HG03139 (cell line): ENCODE data around the gene LYPD6B.
"Not testable (repeated sequence)": the region's sequence is repeated elsewhere in the genome, so short reads cannot be mapped to it uniquely, and the experiment has no call there.

Experiments
- ATAC-seq: cut with Tn5 transposase; IDR thresholded peaks from one replicate; pipeline ENCODE4 v1.9.1; 2021; ENCODE audit not compliant: unreplicated experiment

The LYPD6B gene

DNA sequence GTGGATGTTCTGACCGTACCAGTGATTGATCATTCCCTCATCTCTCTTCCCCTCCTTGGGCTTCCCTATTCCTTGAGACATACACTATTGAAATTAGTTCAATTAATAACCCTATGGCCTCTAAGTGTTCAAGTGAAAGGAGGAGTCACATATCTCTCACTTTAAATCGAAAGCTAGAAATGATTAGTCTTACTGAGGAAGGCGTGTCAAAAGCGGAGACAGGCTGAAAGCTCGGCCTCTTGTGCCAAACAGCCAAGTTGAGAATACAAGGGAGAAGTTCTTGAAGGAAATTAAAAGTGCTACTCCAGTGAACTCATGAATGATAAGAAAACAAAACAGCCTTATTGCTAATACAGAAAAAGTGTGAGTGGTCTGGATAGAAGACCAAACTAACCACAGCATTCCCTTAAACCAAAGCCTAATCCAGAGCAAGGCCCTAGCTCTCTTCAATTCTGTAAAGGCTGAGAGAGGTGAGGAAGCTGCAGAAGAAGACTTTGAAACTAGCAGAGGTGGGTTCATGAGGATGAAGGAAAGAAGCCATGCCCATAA, 147.5 kb downstream of the LYPD6B start:
- no peak for ATAC-seq

DNA sequence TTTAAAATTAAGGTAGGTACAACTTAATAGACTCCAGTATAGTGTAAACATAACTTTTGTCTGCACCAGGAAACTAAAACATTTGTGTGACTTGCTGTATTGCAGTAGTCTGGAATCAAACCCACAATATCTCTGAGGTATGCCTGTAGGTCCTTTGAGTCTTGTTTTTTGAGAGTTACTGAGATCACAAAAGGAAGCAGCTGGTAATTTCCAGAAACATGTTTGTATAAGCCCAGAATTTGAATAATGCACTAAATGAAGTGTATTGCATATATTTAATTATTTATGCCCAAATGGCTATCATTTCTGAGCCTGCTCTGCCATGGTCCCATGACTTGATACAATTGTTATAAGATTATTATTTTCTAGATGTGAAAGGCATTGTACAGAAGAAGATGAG, 148.6 kb downstream of the LYPD6B start:
- no peak for ATAC-seq

- no peak for ATAC-seq
Observed at GRCh38 chr2:149188291-149188690, 149.8 kb downstream of the LYPD6B start.

DNA sequence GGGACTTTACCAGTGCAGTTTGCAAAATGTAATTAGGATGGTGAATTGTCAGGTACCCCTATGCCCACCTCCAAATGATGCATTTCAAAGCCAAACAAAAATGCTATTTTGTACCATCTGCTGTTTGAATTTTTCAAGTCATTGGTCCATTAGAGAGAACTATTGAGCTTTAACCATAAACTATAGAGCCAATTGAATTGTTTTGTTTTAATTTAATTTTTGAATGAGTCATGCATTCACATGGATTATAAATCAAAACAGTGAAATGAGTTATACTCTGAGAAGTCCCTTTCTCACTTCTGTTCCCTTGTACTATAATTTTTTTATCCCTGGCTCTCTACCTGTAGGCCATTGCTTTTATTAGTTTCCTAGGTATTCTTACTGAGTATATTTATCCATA, 151.3 kb downstream of the LYPD6B start:
- no peak for ATAC-seq

- ATAC-seq, result no peak
Observed at GRCh38 chr2:149191915-149192314, 153.4 kb downstream of the LYPD6B start.

- no peak for ATAC-seq
Observed at GRCh38 chr2:149192427-149192826, 153.9 kb downstream of the LYPD6B start.

GRCh38 chr2:149200109-149200520, 161.6 kb downstream of the LYPD6B start:
- no peak for ATAC-seq

DNA sequence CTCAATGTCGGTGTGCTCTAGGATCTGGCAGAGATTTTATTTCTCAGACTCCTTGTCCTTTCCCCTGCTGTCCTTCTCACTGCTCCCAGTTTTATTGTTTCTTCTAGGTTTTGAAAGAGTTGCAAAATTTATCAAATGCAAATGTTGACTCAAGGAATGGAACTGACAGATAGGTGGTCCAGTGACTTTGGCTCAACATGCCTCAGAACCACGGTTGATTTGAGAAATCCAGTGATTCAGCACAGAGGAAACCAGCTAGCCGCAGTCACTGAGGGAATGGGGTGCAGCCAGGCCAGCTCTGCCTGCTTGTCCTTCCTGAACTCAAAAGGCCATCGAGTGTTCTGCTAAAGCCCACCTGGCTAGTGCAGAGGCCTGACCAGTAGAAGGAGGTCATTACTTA, 166.2 kb downstream of the LYPD6B start:
- ATAC-seq, result no peak

GRCh38 chr2:149205143-149205542, 166.6 kb downstream of the LYPD6B start:
- no peak for ATAC-seq

DNA sequence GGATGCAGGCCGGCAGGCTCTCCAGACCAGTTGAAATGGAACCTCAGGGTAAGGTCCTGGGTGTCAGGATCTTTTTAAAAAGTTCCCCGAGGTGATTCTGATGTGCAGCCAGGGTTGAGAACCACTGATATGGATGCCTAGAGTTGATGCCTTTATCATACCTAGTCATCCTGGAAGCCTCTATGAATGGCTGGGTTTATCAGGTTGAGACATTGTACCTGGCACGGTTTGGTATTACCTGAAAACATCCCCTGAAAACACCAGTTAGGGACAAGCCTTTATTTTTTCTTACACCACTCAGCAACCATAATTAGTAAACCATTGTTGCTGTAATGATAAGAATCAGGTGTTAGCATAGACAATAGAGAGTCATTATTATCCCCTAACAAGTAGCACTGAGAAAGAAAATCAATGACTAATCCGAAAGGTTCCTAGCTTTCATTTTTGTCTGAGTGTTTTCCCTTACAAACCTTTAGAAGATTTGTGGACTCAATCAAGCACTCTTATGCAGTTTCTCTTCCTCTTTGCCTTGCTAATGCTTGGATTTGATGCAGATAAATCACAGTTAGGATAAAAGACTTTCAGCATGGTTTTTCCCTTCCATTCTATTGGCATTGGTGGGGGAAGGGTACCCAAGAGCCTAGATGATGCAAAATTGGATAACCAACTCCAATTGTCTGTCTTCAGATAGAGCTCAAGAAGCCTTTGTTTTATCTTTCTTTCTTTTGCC, 175.4 kb downstream of the LYPD6B start:
- ATAC-seq, result no peak

DNA sequence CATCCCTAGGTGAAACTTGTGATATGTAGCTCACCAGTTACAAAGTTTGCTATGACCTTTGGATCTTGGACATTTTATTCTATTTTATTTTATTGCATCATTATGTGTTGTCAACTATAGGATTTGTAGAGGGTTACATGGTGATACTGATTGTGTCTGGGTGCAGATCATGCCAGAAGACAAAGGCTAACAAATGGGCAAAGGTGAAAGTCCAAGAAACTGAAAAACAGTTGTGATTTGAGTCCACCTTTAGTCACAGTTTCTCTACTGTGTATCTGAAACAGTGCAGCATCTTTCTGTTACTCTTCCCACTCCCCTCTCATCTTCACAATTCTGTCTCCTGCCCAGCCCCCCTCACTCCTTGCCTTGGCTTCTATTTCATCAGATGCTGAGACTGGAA, 180.0 kb downstream of the LYPD6B start:
- no peak for ATAC-seq

- no peak for ATAC-seq
Observed at GRCh38 chr2:149219856-149220255, 181.4 kb downstream of the LYPD6B start.

DNA sequence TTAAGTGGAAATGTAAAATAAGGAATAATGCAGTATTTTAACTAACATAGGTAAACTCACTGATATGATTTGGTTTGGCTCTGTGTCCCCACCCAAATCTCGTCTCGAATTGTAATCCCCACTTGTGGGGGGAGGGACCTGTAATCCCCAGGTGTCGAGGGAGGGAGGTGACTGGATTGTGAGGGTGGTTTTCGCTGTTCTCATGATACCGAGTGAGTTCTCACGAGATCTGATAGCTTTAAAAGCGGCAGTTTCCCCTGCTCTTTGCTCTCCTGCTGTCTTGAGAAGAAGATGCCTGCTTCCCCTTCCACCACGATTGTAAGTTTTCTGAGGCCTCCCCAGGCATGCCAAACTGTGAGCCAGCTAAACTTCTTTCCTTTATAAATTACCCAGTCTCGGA, 182.5 kb downstream of the LYPD6B start:
- ATAC-seq, result no peak

- no peak for ATAC-seq
Observed at GRCh38 chr2:149221898-149222297, 183.4 kb downstream of the LYPD6B start.

DNA sequence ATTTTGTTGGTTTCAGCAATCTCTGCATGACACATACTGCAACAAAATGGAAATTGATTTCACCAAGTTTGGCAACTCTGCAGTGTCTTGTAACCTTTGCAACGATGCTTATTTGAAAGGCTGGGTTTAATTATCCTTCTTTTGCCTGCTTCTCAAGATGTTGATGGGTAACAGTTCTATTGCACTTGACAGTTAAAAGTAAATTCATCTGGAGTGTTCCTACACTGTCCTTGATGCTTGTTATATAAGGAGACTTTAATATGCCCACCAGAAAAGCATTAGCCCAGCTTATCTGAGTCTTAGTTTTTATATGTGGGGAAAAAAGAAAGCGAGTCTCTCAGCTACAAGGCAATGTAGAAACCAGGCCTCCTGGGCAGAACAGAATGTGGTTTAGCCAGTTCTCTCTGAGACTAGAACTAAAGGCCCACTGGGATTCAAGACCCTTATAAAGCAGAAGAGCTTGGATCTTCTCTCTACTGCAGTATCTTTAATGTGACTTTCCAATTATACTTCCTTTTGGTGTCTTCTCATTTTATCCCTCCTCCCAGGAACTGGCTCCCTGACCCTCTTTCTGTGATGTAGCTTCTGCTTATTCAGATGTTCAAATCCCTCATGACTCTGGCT, 185.1 kb downstream of the LYPD6B start:
- ATAC-seq, result no peak

GRCh38 chr2:149224543-149224942, 186.0 kb downstream of the LYPD6B start:
- ATAC-seq, result no peak

- no peak for ATAC-seq
Observed at GRCh38 chr2:149225446-149225845, 186.9 kb downstream of the LYPD6B start.

DNA sequence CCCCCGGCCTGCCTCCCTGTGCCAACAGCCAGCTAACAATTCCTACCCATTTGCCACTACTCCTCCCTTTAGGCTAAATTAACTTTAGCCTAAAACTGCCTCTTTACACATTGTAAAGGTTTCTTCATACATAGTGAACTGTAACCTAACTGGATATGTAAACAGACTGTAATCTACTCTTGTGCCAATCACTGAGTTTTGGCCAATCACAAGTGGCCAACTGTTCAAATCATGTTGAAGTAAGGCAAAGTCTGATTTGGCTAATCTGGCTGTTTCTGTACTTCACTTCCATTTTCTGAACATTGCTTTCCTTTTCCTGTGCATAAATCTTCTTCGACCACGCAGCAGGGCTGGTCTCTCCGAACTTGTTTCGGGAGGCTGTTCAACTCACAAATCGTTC, 188.3 kb downstream of the LYPD6B start:
- no peak for ATAC-seq

DNA sequence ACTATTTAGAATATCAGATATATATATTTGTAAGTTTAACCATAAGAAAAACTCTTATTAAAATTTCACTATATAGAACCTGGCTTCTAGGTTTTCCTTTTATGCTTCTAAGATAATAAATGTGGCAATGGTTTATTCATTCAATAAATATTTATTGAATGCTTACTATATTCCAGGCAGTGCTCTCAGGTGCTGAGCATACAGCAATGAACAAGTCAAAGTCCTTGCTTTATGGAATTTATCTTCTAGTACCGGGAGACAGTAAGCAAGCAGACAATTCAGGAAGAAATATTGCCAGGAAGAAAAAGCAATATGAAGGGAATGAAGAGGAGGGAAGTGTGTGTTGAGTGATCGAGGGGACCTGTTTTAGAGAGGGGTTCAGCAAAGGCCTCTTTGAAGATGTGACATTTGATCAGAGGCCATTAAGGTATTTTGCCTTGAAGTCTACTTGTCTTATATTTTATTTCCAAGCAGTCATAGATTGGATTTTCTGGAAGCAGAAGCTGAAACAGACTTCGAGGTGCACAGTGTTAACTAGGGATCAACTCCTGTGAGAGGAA, 197.4 kb downstream of the LYPD6B start:
- no peak for ATAC-seq

DNA sequence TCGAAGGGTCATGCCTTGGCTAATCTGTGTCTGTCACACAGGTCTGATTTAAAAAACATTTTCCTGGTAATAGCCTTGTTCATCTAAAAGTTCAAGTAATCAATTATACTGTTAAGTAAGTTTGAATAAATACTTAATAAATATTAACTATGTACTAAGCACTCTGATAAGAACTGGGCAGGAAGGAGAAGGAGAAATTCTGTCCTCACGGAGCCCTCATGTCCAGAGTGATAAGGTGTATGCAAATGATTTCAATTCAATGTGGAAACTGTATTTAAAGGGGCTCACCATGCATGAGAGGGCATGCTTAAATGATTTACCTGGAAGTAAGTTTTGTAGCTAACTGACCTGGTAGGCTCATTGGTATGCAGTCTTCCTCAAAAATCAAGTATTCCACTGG, 197.9 kb downstream of the LYPD6B start:
- no peak for ATAC-seq

DNA sequence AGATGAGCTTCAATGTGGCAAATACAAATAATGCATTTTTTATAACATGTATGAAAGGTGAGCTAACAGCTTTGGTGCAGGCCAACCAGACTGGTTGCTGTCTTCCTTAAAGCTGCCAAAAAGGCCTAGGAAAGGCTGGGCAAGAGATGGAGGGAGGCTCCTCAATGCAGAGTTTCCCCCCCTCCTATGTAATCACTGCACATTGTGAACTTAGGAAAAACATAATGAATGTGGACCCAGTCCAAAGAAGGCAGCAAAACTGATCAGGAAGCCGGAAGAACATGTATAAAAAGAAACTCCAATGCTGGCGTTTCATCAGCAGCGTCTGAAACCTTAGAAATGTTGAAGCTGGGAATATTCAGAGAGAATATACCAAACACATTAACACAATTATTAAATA, 207.7 kb downstream of the LYPD6B start:
- no peak for ATAC-seq

GRCh38 chr2:149251436-149251835, 212.9 kb downstream of the LYPD6B start:
- not testable (repeated sequence) for ATAC-seq
